ENCODE measurements around the gene ARSG. TPM values are rescaled to one million over a fixed set of nuclear protein-coding genes. Genes with fewer than 3 reads are reported as not detected.

ARSG gene
- polyA plus RNA-seq, 1 of the 3 experiments (the other 2 are of a cell fraction), result 0.41 TPM

DNA sequence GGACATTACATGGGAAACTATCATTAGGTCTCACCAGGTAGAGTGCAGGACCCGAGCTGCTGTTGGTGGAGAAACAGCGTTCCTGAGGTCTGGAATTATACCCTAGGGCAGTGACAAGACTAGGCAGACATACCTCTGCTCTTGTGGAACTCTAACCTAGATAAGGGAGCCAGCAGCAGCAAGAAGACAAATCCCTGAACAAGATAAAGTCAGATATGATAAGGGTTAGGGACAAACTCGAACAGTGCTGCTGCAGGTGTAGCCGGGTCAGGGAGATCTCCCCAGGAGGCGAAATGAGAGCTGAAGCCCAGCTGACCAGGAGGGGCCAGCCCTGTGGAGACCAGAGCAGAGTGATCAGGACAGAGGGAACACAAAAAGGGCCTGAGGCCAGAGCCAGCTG, 34.7 kb downstream of the ARSG start (continued):
- TF ChIP-seq YY1 (IDR thresholded peaks at IDR 0.05; ENCODE audit: low read depth) (no peak), FOSL2 (IDR thresholded peaks at IDR 0.05; ENCODE audit: borderline replicate concordance, low read depth) (no peak), SIN3A (IDR thresholded peaks at IDR 0.05; ENCODE audit: borderline replicate concordance, low read depth, low read length) (no peak), GATA2 (CRISPR knock-in tag; IDR thresholded peaks at IDR 0.05) (no peak), CHD2 (IDR thresholded peaks at IDR 0.05; ENCODE audit: low read length, partially characterized antibody) (no peak), TEAD4 (IDR thresholded peaks at IDR 0.05; ENCODE audit: borderline replicate concordance, insufficient read depth) (no peak)

DNA sequence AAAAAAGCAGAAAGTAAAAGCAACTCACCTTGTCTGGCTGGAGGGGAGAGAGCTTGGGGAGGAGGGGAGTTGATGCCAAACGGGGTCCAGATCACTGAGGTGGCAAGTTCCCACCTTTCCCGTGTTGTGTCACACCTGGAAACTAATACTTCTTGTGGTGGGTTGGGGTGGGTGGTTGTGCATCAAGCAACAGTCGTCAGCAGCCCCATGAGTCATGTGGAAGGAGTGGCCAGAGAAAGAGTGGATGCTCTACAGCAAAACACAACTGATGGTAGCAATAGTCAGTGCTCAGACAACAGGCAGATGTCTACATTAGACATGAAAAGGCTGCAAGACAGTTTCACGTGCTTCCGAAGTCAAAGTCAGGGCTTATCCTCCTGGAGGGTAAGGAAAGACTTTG, 35.4 kb downstream of the ARSG start:
- Histone ChIP-seq H3K27me3 (ENCODE audit: insufficient read depth) (no peaks in the 10 kb centered on the region), H3K36me3 (replicated peaks in 1 of 2; ENCODE audit: control insufficient read depth in 1 of 2, insufficient read depth in 2 of 2, low read length in 1 of 2) (no peaks in the 10 kb centered on the region), H4K20me1 (ENCODE audit: insufficient read depth) (no peaks in the 10 kb centered on the region), H3K4me2 (no peak overlapping the region), H3F3A (replicated peaks; ENCODE audit: insufficient read depth) (no peaks in the 10 kb centered on the region), H3K9me2 (no peaks in the 10 kb centered on the region), H3K9me3 (no peaks in the 10 kb centered on the region), H3K79me2 (ENCODE audit: insufficient read depth) (no peaks in the 10 kb centered on the region), H3K27ac (ENCODE audit: low read depth in 2 of 2, low read length in 1 of 2) (no peak overlapping the region), H3K4me3 (ENCODE audit: low read depth in 2 of 2, low read length in 1 of 2) (no peak overlapping the region), H2AFZ (ENCODE audit: low read depth) (no peak overlapping the region), H3K9ac (no peak overlapping the region), H3K4me1 (ENCODE audit: control insufficient read depth in 1 of 2, insufficient read depth in 2 of 2, low read depth in 1 of 2, low read length in 1 of 2) (no peaks in the 10 kb centered on the region)
- ChIA-PET POLR2A (no interaction called here), CTCF (interaction anchor here (0.6 to 1.6 kb wide), 4 partner anchors 12 to 214 kb away, joined by 3 to 4 read pairs (median 3); no protein-coding TSS in a partner anchor)
- 22% methylated on average over 5 of the region's 5 CpGs for WGBS (ENCODE audit: low lambda C conversion rate)
- DNase-seq, result no peak
- TF ChIP-seq CHD2 (IDR thresholded peaks at IDR 0.05; ENCODE audit: low read length, partially characterized antibody), result no peak
- no peak for TF ChIP-seq FOXJ3 (CRISPR knock-in tag; IDR thresholded peaks at IDR 0.05)
- TF ChIP-seq, protein P1, sequence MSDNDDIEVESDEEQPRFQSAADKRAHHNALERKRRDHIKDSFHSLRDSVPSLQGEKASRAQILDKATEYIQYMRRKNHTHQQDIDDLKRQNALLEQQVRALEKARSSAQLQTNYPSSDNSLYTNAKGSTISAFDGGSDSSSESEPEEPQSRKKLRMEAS (IDR thresholded peaks at IDR 0.05; ENCODE audit: low read depth), result no peak
- TF ChIP-seq RFX5 (IDR thresholded peaks at IDR 0.05; ENCODE audit: low read length), result no peak
- TF ChIP-seq GABPA (IDR thresholded peaks at IDR 0.05; ENCODE audit: low read depth), result no peak
- TF ChIP-seq MEF2A (IDR thresholded peaks at IDR 0.05; ENCODE audit: borderline replicate concordance, low read depth), result no peak

DNA sequence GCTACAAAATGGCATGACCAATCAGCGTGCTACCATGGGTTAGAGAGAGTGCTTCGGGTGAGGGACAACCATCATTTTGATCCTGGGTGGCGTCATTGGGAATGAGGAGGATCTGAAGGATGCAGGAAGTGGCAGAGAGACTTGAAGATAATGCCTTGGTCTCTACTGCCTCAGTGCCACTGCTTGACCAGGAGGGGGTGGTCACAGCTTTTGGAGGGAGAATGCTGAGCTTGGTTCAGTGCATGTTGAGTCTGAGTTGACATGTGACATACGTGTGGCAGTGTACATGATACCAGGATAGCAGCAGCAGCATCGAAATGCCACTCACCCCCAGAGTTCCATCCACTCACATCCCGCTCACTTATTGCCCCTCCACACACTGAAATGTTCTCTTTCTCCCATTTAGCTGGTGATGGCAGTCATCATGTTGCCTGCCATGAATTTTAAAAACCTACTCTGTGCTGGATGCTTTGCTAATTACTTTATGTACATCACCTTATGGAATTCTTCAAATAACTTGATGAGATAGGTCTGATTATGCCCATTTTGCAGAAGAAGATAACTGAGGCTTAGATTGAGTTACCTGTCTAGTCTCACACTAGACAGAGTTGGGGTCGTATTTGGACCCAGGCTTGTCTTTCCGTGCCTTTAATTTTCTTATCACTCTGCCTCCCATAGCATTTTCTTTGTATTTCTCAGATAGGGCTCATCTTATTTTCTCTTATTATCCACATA, 36.7 kb downstream of the ARSG start:
- TF ChIP-seq JUND (IDR thresholded peaks at IDR 0.05), result no peak
- no peak for TF ChIP-seq GATA2 (CRISPR knock-in tag; IDR thresholded peaks at IDR 0.05)
- H3K27me3 ChIP-seq (ENCODE audit: insufficient read depth), result no peaks in the 10 kb centered on the region
- ChIA-PET CTCF (interaction anchor here (1.3 to 2.4 kb wide), 5 partner anchors 9 to 138 kb away, joined by 3 to 5 read pairs (median 4); no protein-coding TSS in a partner anchor), POLR2A (no interaction called here)
- H3K9me2 ChIP-seq, result no peaks in the 10 kb centered on the region
- no peak for DNase-seq
- H3K9ac ChIP-seq, result no peak overlapping the region
- no peaks in the 10 kb centered on the region for H3K9me3 ChIP-seq
- H3K4me3 ChIP-seq (ENCODE audit: low read depth in 2 of 2, low read length in 1 of 2), result no peak overlapping the region
- H3K4me2 ChIP-seq, result no peak overlapping the region
- no peak overlapping the region for H3K27ac ChIP-seq (ENCODE audit: low read depth in 2 of 2, low read length in 1 of 2)
- no peaks in the 10 kb centered on the region for H3K36me3 ChIP-seq (replicated peaks in 1 of 2; ENCODE audit: control insufficient read depth in 1 of 2, insufficient read depth in 2 of 2, low read length in 1 of 2)
- no peaks in the 10 kb centered on the region for H3K79me2 ChIP-seq (ENCODE audit: insufficient read depth)
- no peaks in the 10 kb centered on the region for H4K20me1 ChIP-seq (ENCODE audit: insufficient read depth)
- WGBS (ENCODE audit: low lambda C conversion rate), result 29% methylated on average over 8 of the region's 8 CpGs
- H3K4me1 ChIP-seq (ENCODE audit: control insufficient read depth in 1 of 2, insufficient read depth in 2 of 2, low read depth in 1 of 2, low read length in 1 of 2), result no peaks in the 10 kb centered on the region
- no peak overlapping the region for H2AFZ ChIP-seq (ENCODE audit: low read depth)
- H3F3A ChIP-seq (replicated peaks; ENCODE audit: insufficient read depth), result no peaks in the 10 kb centered on the region

All from SK-N-SH (cell line).